Endothelial cell of umbilical vein (primary cell): ENCODE data around the gene LNPK.
"Not testable (repeated sequence)": the region's sequence is repeated elsewhere in the genome, so short reads cannot be mapped to it uniquely, and the experiment has no call there.

Experiments
- EZH2 ChIP-seq: IDR thresholded peaks from 2 replicates; pipeline ENCODE4 v1.6.1; 2012; ENCODE audit warnings: borderline replicate concordance, low read depth, mild to moderate bottlenecking, moderate library complexity, low read length, inconsistent platforms; ENCODE audit not compliant: severe bottlenecking
- GATA2 ChIP-seq: IDR thresholded peaks from 2 replicates; pipeline ENCODE4 v1.7.0; 2011; ENCODE audit warnings: low read depth, mild to moderate bottlenecking, moderate library complexity, mixed read lengths, low read length; ENCODE audit not compliant: insufficient read length, insufficient read depth
- JUN ChIP-seq: IDR thresholded peaks from 2 replicates; pipeline ENCODE4 v1.6.1; 2011; ENCODE audit warnings: borderline replicate concordance, low read depth; ENCODE audit not compliant: insufficient read length, insufficient read depth
- MYC ChIP-seq: IDR thresholded peaks from one replicate; pipeline ENCODE4 v1.6.1; 2011; ENCODE audit warnings: mild to moderate bottlenecking, low read depth, low read length
- POLR2A ChIP-seq: IDR thresholded peaks from 2 replicates; pipeline ENCODE4 v1.6.1; 2012; ENCODE audit warnings: low read depth, mild to moderate bottlenecking, control low read depth, low read length
- POLR2AphosphoS5 ChIP-seq: IDR thresholded peaks from 2 replicates; pipeline ENCODE4 v1.6.1; 2012; ENCODE audit warnings: low read depth, mild to moderate bottlenecking, control low read depth, low read length, moderate library complexity; ENCODE audit not compliant: insufficient read depth
- TF ChIP-seq, protein P1 (sequence below), 2 donors: IDR thresholded peaks; 1 replicate in 1 of 2; 2 replicates in 1 of 2; pipeline ENCODE4 v1.5.1; 2011; ENCODE audit warnings: low read length in 2 of 2, mild to moderate bottlenecking in 2 of 2, moderate library complexity in 2 of 2, control low read depth in 1 of 2, inconsistent platforms in 1 of 2, low read depth in 1 of 2; ENCODE audit not compliant: insufficient read depth in 1 of 2; ENCODE audit errors: extremely low read depth in 1 of 2
- TF ChIP-seq, protein P2 (sequence below): IDR thresholded peaks from 2 replicates; pipeline ENCODE4 v1.6.1; 2011; ENCODE audit not compliant: insufficient read depth, insufficient read length

DNA sequence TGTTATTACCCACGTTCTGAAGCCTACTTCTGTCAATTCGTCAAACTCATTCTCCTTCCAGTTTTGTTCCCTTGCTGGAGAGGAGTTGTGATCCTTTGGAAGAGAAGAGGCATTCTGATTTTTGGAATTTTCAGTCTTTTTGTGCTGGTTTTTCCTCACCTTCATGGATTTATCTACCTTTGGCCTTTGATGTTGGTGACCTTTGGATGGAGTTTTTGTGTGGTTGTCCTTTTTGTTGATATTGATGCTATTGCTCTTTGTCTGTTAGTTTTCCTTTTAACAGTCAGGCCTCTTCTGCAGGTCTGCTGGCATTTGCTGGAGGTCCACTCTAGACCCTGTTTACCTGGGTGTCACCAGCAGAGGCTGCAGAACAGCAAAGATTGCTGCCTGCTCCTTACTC, 88.8 kb downstream of the LNPK start:
- TF ChIP-seq, protein P1, sequence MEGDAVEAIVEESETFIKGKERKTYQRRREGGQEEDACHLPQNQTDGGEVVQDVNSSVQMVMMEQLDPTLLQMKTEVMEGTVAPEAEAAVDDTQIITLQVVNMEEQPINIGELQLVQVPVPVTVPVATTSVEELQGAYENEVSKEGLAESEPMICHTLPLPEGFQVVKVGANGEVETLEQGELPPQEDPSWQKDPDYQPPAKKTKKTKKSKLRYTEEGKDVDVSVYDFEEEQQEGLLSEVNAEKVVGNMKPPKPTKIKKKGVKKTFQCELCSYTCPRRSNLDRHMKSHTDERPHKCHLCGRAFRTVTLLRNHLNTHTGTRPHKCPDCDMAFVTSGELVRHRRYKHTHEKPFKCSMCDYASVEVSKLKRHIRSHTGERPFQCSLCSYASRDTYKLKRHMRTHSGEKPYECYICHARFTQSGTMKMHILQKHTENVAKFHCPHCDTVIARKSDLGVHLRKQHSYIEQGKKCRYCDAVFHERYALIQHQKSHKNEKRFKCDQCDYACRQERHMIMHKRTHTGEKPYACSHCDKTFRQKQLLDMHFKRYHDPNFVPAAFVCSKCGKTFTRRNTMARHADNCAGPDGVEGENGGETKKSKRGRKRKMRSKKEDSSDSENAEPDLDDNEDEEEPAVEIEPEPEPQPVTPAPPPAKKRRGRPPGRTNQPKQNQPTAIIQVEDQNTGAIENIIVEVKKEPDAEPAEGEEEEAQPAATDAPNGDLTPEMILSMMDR (IDR thresholded peaks at IDR 0.05; ENCODE audit: extremely low read depth in 1 of 2, insufficient read depth in 1 of 2, low read depth in 1 of 2, low read length in 2 of 2), result not testable (repeated sequence)
- not testable (repeated sequence) for TF ChIP-seq JUN, POLR2A, EZH2, POLR2AphosphoS5, MYC, GATA2
- TF ChIP-seq, protein P2, sequence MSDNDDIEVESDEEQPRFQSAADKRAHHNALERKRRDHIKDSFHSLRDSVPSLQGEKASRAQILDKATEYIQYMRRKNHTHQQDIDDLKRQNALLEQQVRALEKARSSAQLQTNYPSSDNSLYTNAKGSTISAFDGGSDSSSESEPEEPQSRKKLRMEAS, result not testable (repeated sequence)
